Measurements from ENCODE around the gene RPS21. TPM values are rescaled to one million over a fixed set of nuclear protein-coding genes. Genes with fewer than 3 reads are reported as not detected.

The RPS21 gene
- total RNA-seq, 4 donors from 2014 or later = 1,167 to 4,037 (median 2,295) TPM

DNA sequence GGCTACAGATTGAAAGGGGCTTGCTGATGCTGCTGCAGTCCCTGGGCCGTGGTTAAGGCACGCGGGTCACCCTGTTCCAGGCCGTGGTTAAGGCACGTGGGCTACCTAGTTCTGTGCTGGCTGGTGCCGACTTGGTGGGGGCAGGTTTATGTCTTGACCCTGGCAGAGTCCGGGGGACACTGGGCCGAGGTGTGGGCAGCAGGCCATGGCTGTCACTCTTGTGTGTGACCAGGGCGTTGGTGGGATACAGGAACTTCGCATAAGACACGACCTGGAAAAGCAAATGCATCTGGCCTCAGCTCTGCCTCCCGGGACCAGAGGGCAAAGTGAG, 6.4 kb downstream of the RPS21 start:
- Histone ChIP-seq H3K27me3 (no peaks in the 10 kb centered on the region), H3K9me3 (no peaks in the 10 kb centered on the region), H3K4me1 (peaks cover 5 to 6% of the 10 kb centered on the region in 2 donors), H3K36me3 (peaks cover 0 to 25% of the 10 kb centered on the region in 2 donors), H3K4me3 (no peak overlapping the region), H3K27ac (no peak overlapping the region)
- in situ Hi-C loops (cut with MboI; ENCODE audit: low sequenced_read_pairs in 4 of 4) = loop anchor here in 2 of 4 donors (25.0 kb wide), 3 partner anchors 106 to 381 kb away; partner anchors contain the start of gene MTG2 (in 1 of the 2)
- no peak for DNase-seq
- no peak for TF ChIP-seq POLR2A (IDR thresholded peaks at IDR 0.05)
- TF ChIP-seq, protein P1, sequence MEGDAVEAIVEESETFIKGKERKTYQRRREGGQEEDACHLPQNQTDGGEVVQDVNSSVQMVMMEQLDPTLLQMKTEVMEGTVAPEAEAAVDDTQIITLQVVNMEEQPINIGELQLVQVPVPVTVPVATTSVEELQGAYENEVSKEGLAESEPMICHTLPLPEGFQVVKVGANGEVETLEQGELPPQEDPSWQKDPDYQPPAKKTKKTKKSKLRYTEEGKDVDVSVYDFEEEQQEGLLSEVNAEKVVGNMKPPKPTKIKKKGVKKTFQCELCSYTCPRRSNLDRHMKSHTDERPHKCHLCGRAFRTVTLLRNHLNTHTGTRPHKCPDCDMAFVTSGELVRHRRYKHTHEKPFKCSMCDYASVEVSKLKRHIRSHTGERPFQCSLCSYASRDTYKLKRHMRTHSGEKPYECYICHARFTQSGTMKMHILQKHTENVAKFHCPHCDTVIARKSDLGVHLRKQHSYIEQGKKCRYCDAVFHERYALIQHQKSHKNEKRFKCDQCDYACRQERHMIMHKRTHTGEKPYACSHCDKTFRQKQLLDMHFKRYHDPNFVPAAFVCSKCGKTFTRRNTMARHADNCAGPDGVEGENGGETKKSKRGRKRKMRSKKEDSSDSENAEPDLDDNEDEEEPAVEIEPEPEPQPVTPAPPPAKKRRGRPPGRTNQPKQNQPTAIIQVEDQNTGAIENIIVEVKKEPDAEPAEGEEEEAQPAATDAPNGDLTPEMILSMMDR (IDR thresholded peaks at IDR 0.05 in 4 of 5, conservative IDR thresholded peaks at IDR 0.05 in 1 of 5) = no peak
- ATAC-seq = no peak
- intact Hi-C loops (cut with DNase I; ENCODE audit: low total_unique reads) = no loop called here

- TF ChIP-seq POLR2A (IDR thresholded peaks at IDR 0.05) = no peak
- TF ChIP-seq, protein P1 (IDR thresholded peaks at IDR 0.05 in 4 of 5, conservative IDR thresholded peaks at IDR 0.05 in 1 of 5) = no peak
- Histone ChIP-seq H3K27ac (no peak overlapping the region), H3K9me3 (no peaks in the 10 kb centered on the region), H3K4me3 (no peak overlapping the region), H3K4me1 (peaks cover 0 to under 1% of the 10 kb centered on the region in 2 donors), H3K36me3 (peaks cover 0 to 19% of the 10 kb centered on the region in 2 donors), H3K27me3 (no peaks in the 10 kb centered on the region)
- ATAC-seq = no peak
- no peak for DNase-seq
- intact Hi-C loops (cut with DNase I; ENCODE audit: low total_unique reads) (no loop called here), in situ Hi-C loops (cut with MboI; ENCODE audit: low sequenced_read_pairs in 4 of 4) (loop anchor here in 2 of 4 donors (25.0 kb wide), 3 partner anchors 107 to 382 kb away; partner anchors contain the start of gene MTG2 (in 1 of the 2))
These were observed 6.9 kb downstream of the RPS21 start for GRCh38 chr20:62393830-62394229.

DNA sequence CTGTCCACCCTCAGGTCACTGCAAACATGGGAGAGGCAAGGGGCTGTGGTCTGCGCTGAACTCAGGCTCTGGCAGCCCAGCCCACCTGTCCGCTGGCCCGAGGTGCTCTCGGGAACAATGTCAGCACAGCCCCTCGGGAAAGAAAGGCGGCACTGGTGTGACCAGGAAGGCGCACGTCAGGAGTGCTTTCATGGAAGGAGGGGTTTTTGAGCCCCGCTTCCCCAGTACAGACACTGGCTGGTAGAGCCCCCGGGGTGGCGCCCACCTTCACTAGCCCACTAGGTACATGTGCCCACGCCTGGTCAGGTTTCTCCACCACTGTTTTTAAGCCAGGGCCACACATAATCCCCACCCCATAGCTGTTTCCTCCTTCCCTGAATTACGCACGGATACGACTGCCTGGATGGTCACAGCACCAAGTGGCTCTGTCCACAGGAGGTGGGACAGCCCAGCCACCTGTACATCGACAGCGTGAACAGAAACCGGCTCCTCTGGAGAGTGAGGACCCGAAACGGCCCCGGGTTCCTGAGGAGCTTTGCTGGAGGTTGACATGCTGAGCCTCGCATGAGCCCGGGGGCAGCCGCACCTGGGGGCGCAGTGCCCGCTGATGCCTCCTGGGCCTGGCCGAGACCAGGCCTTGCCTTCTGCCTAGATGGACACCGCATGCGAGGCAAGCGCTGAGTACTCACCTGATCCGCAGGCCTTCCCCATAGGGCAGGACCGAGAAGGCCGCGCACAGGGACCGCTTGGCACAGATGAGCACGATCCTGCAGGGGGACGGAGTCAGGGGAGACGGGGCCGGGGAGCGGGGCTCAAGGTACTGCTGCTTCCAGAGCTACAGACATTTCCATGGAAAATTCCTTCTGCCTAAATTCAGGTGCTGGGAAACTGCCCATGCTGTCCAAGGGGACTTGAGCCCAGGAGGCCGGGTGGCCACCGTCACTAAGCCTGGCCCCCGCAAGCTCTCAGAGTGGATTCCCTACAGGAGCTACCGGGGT, 7.6 kb downstream of the RPS21 start:
- no peak overlapping the region for H3K27ac ChIP-seq
- peaks cover 0 to 12% of the 10 kb centered on the region in 2 donors for H3K36me3 ChIP-seq
- H3K9me3 ChIP-seq = no peaks in the 10 kb centered on the region
- ATAC-seq (no peak), DNase-seq (no peak)
- no peaks in the 10 kb centered on the region for H3K27me3 ChIP-seq
- intact Hi-C loops (cut with DNase I; ENCODE audit: low total_unique reads) = no loop called here
- no peak for TF ChIP-seq POLR2A (IDR thresholded peaks at IDR 0.05)
- TF ChIP-seq, protein P1 (IDR thresholded peaks at IDR 0.05 in 4 of 5, conservative IDR thresholded peaks at IDR 0.05 in 1 of 5) = no peak
- H3K4me3 ChIP-seq = no peak overlapping the region
- in situ Hi-C loops (cut with MboI; ENCODE audit: low sequenced_read_pairs in 4 of 4) = loop anchor here in 2 of 4 donors (25.0 kb wide), 3 partner anchors 107 to 382 kb away; partner anchors contain the start of gene MTG2 (in 1 of the 2)
- no peaks in the 10 kb centered on the region for H3K4me1 ChIP-seq

DNA sequence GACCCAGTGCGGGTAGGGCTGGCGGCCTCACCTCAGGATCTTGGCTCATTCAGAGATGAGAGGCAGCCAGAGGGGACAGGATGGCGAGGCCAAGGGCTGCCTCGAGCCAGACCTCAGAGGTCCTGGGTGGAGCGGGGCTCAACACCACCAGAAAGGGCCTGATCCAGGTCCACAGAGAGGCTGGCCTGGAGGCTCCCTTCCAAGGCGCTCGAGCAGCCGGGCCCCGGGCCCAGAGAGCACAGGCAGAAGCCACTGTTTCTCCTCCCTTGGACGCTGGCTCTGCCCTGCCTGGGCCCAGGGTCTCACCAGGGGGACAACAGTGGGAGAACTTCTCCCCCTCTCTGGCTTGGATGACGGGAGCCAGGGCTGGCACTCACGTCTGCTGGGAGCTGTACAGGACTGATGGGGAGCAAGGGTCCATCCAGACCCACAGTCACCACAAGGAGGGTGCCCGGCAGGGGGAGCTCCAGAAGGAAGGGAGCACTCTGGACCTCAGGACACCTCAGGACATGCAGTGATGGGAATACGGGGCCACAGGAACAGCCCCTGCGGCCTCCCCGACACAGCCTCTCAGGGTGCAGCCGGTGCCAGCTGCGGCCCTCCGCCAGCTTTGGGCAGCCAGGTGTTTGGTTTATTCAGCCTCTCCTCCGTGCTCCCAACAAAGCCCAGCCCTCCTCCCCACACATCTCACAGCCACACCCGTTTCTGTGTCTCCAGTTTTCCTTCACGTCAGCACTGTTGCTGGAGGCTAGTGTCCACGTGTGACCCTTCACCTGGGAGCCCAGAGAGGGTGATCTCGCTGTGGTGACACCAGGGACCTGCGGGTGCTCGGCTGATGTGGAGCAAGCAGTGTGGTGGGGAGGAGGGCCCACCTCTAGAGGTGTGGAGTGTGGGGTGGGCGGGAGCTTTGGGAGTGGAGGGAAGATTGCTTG, 8.7 kb downstream of the RPS21 start:
- Histone ChIP-seq H3K4me3 (no peak overlapping the region), H3K4me1 (no peaks in the 10 kb centered on the region), H3K27ac (no peak overlapping the region), H3K9me3 (no peaks in the 10 kb centered on the region), H3K36me3 (peaks cover 0 to 2% of the 10 kb centered on the region in 2 donors), H3K27me3 (no peaks in the 10 kb centered on the region)
- ATAC-seq = no peak
- intact Hi-C loops (cut with DNase I; ENCODE audit: low total_unique reads) = no loop called here
- TF ChIP-seq, protein P1 (IDR thresholded peaks at IDR 0.05 in 4 of 5, conservative IDR thresholded peaks at IDR 0.05 in 1 of 5) = no peak
- no peak for TF ChIP-seq POLR2A (IDR thresholded peaks at IDR 0.05)
- DNase-seq = no peak
- in situ Hi-C loops (cut with MboI; ENCODE audit: low sequenced_read_pairs in 4 of 4) = loop anchor here in 2 of 4 donors (25.0 kb wide), 3 partner anchors 108 to 383 kb away; partner anchors contain the start of gene MTG2 (in 1 of the 2)

Data from gastrocnemius medialis (tissue), 4 donors.